Skeletal muscle satellite cell (primary cell): Measurements from ENCODE around the gene SBDS.
"Not testable (repeated sequence)": the region's sequence is repeated elsewhere in the genome, so short reads cannot be mapped to it uniquely, and the experiment has no call there.

ENCODE experiments used
- H3K27me3 ChIP-seq: 2 replicates; pipeline ENCODE4 v1.7.0; 2013; ENCODE audit warnings: low read length; ENCODE audit not compliant: control insufficient read depth, insufficient read depth
- H3K36me3 ChIP-seq: 2 replicates; pipeline ENCODE4 v1.7.0; 2013; ENCODE audit warnings: mild to moderate bottlenecking, control low read depth, low read length; ENCODE audit not compliant: insufficient read depth
- H3K4me1 ChIP-seq: 2 replicates; pipeline ENCODE4 v1.7.0; 2013; ENCODE audit warnings: low read length; ENCODE audit not compliant: control insufficient read depth, insufficient read depth
- H3K4me2 ChIP-seq: 2 replicates; pipeline ENCODE4 v1.7.0; 2013; ENCODE audit warnings: mild to moderate bottlenecking, low read length
- H3K4me3 ChIP-seq: 2 replicates; pipeline ENCODE4 v1.7.0; 2013; ENCODE audit warnings: low read length
- H3K9ac ChIP-seq: 2 replicates; pipeline ENCODE4 v1.7.0; 2013; ENCODE audit warnings: mild to moderate bottlenecking, low read depth, low read length, moderate library complexity
- H3K9me3 ChIP-seq: replicated peaks from 2 replicates; pipeline ENCODE4 v1.7.0; 2013; ENCODE audit warnings: mild to moderate bottlenecking, control low read depth, low read length

SBDS gene

GRCh38 chr7:67019562-67020390, 24.4 kb upstream of the SBDS start:
- peaks cover 21% of the 10 kb centered on the region for H3K36me3 ChIP-seq
- no peaks in the 10 kb centered on the region for H3K27me3 ChIP-seq
- no peak overlapping the region for H3K4me3 ChIP-seq
- H3K9ac ChIP-seq = no peak overlapping the region
- H3K4me2 ChIP-seq = no peak overlapping the region
- peaks cover 11% of the 10 kb centered on the region for H3K4me1 ChIP-seq
- no peaks in the 10 kb centered on the region for H3K9me3 ChIP-seq

DNA sequence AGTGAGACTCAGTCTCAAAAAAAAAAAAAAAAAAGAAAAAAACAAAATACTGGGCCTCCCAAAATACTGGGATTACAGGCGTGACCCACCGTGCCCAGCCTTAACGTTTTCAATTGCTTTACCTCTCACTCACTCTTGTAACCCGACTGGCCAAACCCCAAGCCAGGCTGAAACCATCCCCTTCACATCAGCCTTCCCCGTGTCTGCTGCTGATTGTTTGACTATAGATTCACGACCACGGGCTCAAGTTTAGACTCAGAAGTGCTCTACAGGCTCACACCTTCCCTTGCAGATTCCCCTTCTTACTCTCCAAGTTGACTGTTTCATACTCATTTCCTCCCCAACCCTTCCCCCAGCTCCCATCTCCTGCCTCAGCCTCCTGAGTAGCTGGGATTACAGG, 23.6 kb upstream of the SBDS start:
- Histone ChIP-seq H3K4me1 (peaks cover 11% of the 10 kb centered on the region), H3K36me3 (peaks cover 21% of the 10 kb centered on the region), H3K4me2 (no peak overlapping the region), H3K9me3 (no peaks in the 10 kb centered on the region), H3K9ac (no peak overlapping the region), H3K27me3 (no peaks in the 10 kb centered on the region), H3K4me3 (no peak overlapping the region)

DNA sequence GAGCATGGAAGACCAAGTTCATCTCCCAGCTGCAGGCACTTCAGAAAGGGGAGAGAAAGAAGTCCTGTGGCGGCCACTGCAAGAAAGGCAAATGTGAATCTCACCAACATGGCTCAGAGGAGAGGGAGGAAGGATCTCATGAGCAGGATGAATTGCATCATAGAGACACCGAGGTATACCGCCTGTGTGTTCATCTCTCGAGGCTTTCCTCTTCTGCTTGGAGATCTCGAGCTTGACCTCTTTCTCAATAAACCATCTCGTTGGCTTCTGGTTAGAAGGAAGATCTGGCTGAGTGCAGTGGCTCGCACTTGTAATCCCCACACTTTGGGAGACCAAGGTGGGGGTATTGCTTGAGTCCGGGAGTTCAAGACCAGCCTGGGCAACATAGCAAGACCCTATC, 22.6 kb upstream of the SBDS start:
- Histone ChIP-seq H3K36me3 (peaks cover 21% of the 10 kb centered on the region), H3K4me1 (peaks cover 11% of the 10 kb centered on the region)
- H3K9ac ChIP-seq, H3K4me2 ChIP-seq, H3K27me3 ChIP-seq, H3K9me3 ChIP-seq, H3K4me3 ChIP-seq: not testable (repeated sequence)

DNA sequence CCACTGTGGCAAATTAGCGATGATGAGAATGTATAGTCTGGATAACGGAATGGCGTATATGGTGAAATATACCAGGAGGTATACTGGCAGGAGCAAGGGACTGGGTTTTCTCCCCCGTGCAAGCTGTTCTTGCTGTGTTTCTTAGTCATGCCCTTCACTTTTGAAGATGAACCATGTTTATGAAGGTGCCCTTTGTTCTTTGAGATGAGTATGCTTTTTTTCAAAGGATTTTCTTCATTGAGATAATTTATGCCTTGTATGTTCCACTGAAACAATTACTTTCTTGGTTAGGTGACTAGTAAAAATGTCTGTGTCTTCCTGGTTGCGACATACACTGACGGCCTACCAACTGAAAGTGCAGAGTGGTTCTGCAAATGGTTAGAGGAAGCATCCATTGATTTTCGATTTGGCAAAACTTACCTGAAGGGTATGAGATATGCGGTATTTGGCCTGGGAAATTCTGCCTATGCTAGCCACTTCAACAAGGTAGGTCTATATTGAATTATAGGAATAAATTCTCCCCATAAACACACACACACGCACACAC, 18.8 kb upstream of the SBDS start:
- H3K36me3 ChIP-seq, H3K9ac ChIP-seq, H3K27me3 ChIP-seq, H3K4me1 ChIP-seq, H3K4me3 ChIP-seq, H3K9me3 ChIP-seq, H3K4me2 ChIP-seq: not testable (repeated sequence)

GRCh38 chr7:67009677-67010076, 14.3 kb upstream of the SBDS start:
- H3K4me2 ChIP-seq, H3K9me3 ChIP-seq: not testable (repeated sequence)

GRCh38 chr7:67008260-67008659, 12.9 kb upstream of the SBDS start:
- Histone ChIP-seq H3K9me3 (no peaks in the 10 kb centered on the region), H3K36me3 (peaks cover 14% of the 10 kb centered on the region), H3K9ac (no peak overlapping the region), H3K4me2 (no peak overlapping the region), H3K4me1 (no peaks in the 10 kb centered on the region), H3K27me3 (no peaks in the 10 kb centered on the region), H3K4me3 (no peak overlapping the region)

More at GRCh38 chr7:67009677-67010076, 14.3 kb upstream of the SBDS start:
- H3K4me3 ChIP-seq, H3K9ac ChIP-seq, H3K4me1 ChIP-seq, H3K27me3 ChIP-seq: not testable (repeated sequence)
- peaks cover 14% of the 10 kb centered on the region for H3K36me3 ChIP-seq

DNA sequence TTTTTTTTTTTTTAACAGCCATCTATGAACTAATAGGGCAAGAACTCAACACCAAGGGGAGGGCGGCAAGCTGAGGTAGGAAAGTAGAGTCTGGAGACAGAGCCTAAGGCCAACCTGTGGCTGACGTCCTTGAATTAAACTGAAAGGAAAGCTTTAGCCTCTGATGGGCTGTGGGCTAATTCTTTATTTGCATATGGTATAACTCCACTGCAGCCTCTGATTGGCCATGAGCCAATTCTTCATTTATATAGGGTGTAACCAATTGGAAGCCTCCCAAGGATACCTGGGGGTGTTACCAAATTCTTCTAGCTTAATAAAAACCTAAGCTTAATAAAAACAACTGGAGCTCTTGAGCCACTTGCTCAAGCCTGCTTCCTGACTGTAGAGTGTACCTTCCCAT, 11.6 kb upstream of the SBDS start:
- Histone ChIP-seq H3K36me3 (peaks cover 14% of the 10 kb centered on the region), H3K4me1 (no peaks in the 10 kb centered on the region), H3K9ac (no peak overlapping the region), H3K27me3 (no peaks in the 10 kb centered on the region), H3K9me3 (no peaks in the 10 kb centered on the region), H3K4me2 (no peak overlapping the region), H3K4me3 (no peak overlapping the region)

GRCh38 chr7:67004145-67004544, 8.8 kb upstream of the SBDS start:
- H3K4me3 ChIP-seq = not testable (repeated sequence)

DNA sequence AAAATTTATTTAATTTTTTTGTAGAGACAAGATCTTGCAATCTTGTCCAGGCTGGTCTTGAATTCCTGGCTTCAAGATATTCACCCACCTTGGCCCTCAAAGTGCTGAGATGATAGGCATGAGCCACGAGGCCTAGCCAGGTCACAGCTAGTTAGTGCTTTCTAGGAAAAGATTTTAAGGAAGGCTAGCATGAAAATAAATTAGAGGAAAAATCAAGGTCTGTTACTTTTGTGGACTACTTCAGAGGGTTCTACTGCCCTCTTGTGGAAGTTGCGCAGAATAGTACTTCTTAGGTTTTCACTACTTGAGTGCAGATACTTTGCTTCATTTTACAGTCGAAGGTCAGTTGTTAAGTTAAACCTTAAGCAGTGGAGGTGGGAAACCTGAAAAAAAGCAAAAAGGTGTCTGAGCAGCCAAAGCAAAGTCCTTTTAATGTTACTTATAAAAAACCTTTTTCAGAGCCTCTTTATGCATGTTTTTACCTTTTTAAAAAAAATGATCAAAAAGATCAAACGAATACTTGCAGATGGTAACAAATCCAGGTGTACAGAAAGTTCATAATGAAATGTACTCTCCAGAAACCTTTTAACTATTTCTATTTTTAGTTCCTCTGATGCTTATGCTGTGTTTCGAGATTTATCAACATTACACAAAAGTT, 5.3 kb upstream of the SBDS start:
- H3K9me3 ChIP-seq, H3K4me2 ChIP-seq, H3K27me3 ChIP-seq, H3K4me3 ChIP-seq, H3K4me1 ChIP-seq, H3K9ac ChIP-seq, H3K36me3 ChIP-seq: not testable (repeated sequence)

More at GRCh38 chr7:67004145-67004544, 8.8 kb upstream of the SBDS start:
- H3K9me3 ChIP-seq, H3K9ac ChIP-seq, H3K4me1 ChIP-seq, H3K27me3 ChIP-seq, H3K4me2 ChIP-seq: not testable (repeated sequence)
- H3K36me3 ChIP-seq = peaks cover 14% of the 10 kb centered on the region

GRCh38 chr7:66996444-66997191, 1.2 kb upstream of the SBDS start, which contains the start of gene TYW1:
Gene TYW1 (plus strand): TSS chr7:66996833. CDS start chr7:66996979, 146 bp downstream.
- peak within 1 kb of the TSS; percentile 81 for H3K4me3 ChIP-seq
- H3K36me3 ChIP-seq = peaks cover 15% of the 10 kb centered on the region
- not testable (repeated sequence) for H3K4me1 ChIP-seq, H3K9me3 ChIP-seq, H3K27me3 ChIP-seq
- peak within 1 kb of the TSS; percentile 81 for H3K4me2 ChIP-seq
- peak within 1 kb of the TSS; percentile 84 for H3K9ac ChIP-seq

DNA sequence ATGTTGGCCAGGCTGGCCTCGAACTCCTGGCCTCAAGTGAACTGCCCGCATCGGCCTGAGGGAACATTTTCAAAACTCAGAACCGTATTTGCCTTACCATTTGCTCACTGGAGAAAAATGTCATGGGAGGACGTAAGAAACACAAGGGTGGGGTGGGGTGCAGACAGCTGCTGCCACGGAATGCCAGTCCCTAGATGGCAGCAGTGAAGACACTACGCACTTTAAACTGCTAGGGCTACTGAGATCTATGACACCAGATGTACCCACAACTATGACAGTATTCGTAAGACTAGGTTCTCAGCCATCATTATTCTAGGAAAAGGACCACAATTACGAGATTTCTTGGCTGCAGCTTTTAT, 716 bp downstream of the SBDS start:
- H3K4me3 ChIP-seq = peak overlapping the region; percentile 85
- not testable (repeated sequence) for H3K27me3 ChIP-seq, H3K9me3 ChIP-seq, H3K4me1 ChIP-seq
- H3K36me3 ChIP-seq = peaks cover 19% of the 10 kb centered on the region
- peak overlapping the region; percentile 96 for H3K9ac ChIP-seq
- peak overlapping the region; percentile 80 for H3K4me2 ChIP-seq
